Uterus (tissue), 4 donors: ENCODE data around the gene BHLHA15. TPM values are rescaled to one million over a fixed set of nuclear protein-coding genes. Genes with fewer than 3 reads are reported as not detected.

Experiments
- DNase-seq, 2 donors: peaks; one replicate each; pipeline ENCODE4 v3.0.0-alpha.2; 2019 to 2020
- H3K27ac ChIP-seq, 2 donors: fragments of 200-600 bp; sonication (generic); 1 replicate in 1 of 2; 2 replicates in 1 of 2; pipeline ENCODE4 v1.5.1; 2016 to 2018
- H3K27me3 ChIP-seq, 2 donors: fragments of 200-600 bp; sonication (generic); one replicate each; pipeline ENCODE4 v1.5.1; 2018 to 2019; ENCODE audit warnings: control low read depth in 1 of 2
- H3K36me3 ChIP-seq, 2 donors: fragments of 200-600 bp; sonication (generic); one replicate each; pipeline ENCODE4 v1.5.1; 2019; ENCODE audit warnings: control low read depth in 1 of 2
- H3K4me1 ChIP-seq, 2 donors: fragments of 200-600 bp; sonication (generic); one replicate each; pipeline ENCODE4 v1.5.1; 2018 to 2019; ENCODE audit warnings: control low read depth in 1 of 2
- H3K4me3 ChIP-seq, 2 donors: fragments of 200-600 bp; sonication (generic); 1 replicate in 1 of 2; 2 replicates in 1 of 2; pipeline ENCODE4 v1.5.1; 2018 to 2019; ENCODE audit warnings: mild to moderate bottlenecking in 1 of 2
- H3K9me3 ChIP-seq, 2 donors: fragments of 200-600 bp; sonication (generic); one replicate each; pipeline ENCODE4 v1.5.1; 2019; ENCODE audit warnings: control low read depth in 1 of 2
- CTCF ChIP-seq, 4 experiments: fragments of 200-600 bp in 2 of 4; fragments of 450-650 bp in 2 of 4; sonication (generic) in 2 of 4; IDR thresholded peaks; one replicate each; pipeline ENCODE4 v1.5.1; 2016 to 2019; ENCODE audit warnings: antibody characterized with exemption in 4 of 4, mild to moderate bottlenecking in 2 of 4, moderate library complexity in 1 of 4
- POLR2A ChIP-seq, 2 donors: fragments of 450-650 bp; IDR thresholded peaks; one replicate each; pipeline ENCODE4 v1.6.1; 2016; ENCODE audit warnings: antibody characterized with exemption in 2 of 2, mild to moderate bottlenecking in 1 of 2, moderate library complexity in 1 of 2
- intact Hi-C: fragments of 100-400 bp; cut with DNase I; formaldehyde crosslinking; loops from one replicate; pipeline ENCODE4 v1.15.1; 2023; ENCODE audit warnings: low total_unique reads
- total RNA-seq, 4 donors: library from RNA; depleted of rRNA in 3 of 4; stranded (reverse); fragments of >200 nt in 3 of 4; gene quantifications; one replicate each; pipeline versions ENCODE4 v1.1.0 to v1.2.4, GENCODE V29; 2014 to 2023
- donor health status: DM: yes; HTN: yes; CAD: no.

Gene BHLHA15
- total RNA-seq, 4 donors from 2014 or later = 0.41 to 1.6 TPM; not detected in 2

GRCh38 chr7:98212532-98213041 lies 1.3 kb downstream of the BHLHA15 start:
- H3K36me3 ChIP-seq = no peaks in the 10 kb centered on the region
- no peak overlapping the region for H3K27ac ChIP-seq
- peak in 1 of 2 donors; percentile 14 for DNase-seq
- TF ChIP-seq POLR2A (IDR thresholded peaks at IDR 0.05) (no peak), CTCF (IDR thresholded peaks at IDR 0.05) (no peak)
- H3K9me3 ChIP-seq = no peaks in the 10 kb centered on the region
- H3K27me3 ChIP-seq = no peaks in the 10 kb centered on the region
- H3K4me1 ChIP-seq = no peaks in the 10 kb centered on the region
- H3K4me3 ChIP-seq = no peak overlapping the region
- intact Hi-C loops = no loop called here

- H3K36me3 ChIP-seq = no peaks in the 10 kb centered on the region
- H3K9me3 ChIP-seq = no peaks in the 10 kb centered on the region
- intact Hi-C loops = no loop called here
- no peak for TF ChIP-seq POLR2A (IDR thresholded peaks at IDR 0.05)
- TF ChIP-seq CTCF (IDR thresholded peaks at IDR 0.05) = no peak
- H3K27ac ChIP-seq = no peak overlapping the region
- no peaks in the 10 kb centered on the region for H3K4me1 ChIP-seq
- peak in 1 of 2 donors; percentile 11 for DNase-seq
- H3K4me3 ChIP-seq = no peak overlapping the region
- H3K27me3 ChIP-seq = no peaks in the 10 kb centered on the region
Measured at GRCh38 chr7:98213296-98213887, 2.2 kb downstream of the BHLHA15 start.

- no peaks in the 10 kb centered on the region for H3K9me3 ChIP-seq
- no peaks in the 10 kb centered on the region for H3K36me3 ChIP-seq
- no peak overlapping the region for H3K27ac ChIP-seq
- intact Hi-C loops = no loop called here
- peak in 1 of 2 donors; percentile 9 for DNase-seq
- H3K4me3 ChIP-seq = no peak overlapping the region
- no peaks in the 10 kb centered on the region for H3K27me3 ChIP-seq
- no peak for TF ChIP-seq POLR2A (IDR thresholded peaks at IDR 0.05)
- no peak for TF ChIP-seq CTCF (IDR thresholded peaks at IDR 0.05)
- no peaks in the 10 kb centered on the region for H3K4me1 ChIP-seq
Measured at GRCh38 chr7:98213888-98214810, 2.9 kb downstream of the BHLHA15 start.

- Histone ChIP-seq H3K4me3 (no peak overlapping the region), H3K36me3 (no peaks in the 10 kb centered on the region), H3K27ac (no peak overlapping the region), H3K9me3 (no peaks in the 10 kb centered on the region), H3K4me1 (no peaks in the 10 kb centered on the region), H3K27me3 (no peaks in the 10 kb centered on the region)
- intact Hi-C loops = no loop called here
- peak in 1 of 2 donors; percentile 9 for DNase-seq
- TF ChIP-seq CTCF (IDR thresholded peaks at IDR 0.05) (no peak), POLR2A (IDR thresholded peaks at IDR 0.05) (no peak)
Measured at GRCh38 chr7:98214811-98215321, 3.6 kb downstream of the BHLHA15 start.
